H9 (cell line): ENCODE data around the gene MIEF1. TPM values are rescaled to one million over a fixed set of nuclear protein-coding genes. Genes with fewer than 3 reads are reported as not detected.

Experiments
- DNase-seq: peaks from one replicate; pipeline ENCODE4 v3.0.0-alpha.2; 2017
- H2AFZ ChIP-seq: one replicate; pipeline ENCODE4 v1.6.1; 2013; ENCODE audit warnings: mild to moderate bottlenecking, low read length, control low read depth, moderate library complexity
- H2AK5ac ChIP-seq: 2 replicates; pipeline ENCODE4 v1.6.1; 2013; ENCODE audit warnings: low read length, control low read depth, mixed read lengths; ENCODE audit not compliant: insufficient read length
- H2BK120ac ChIP-seq: one replicate; pipeline ENCODE4 v1.6.1; 2013; ENCODE audit warnings: low read depth, mild to moderate bottlenecking, low read length, control low read depth, inconsistent platforms; ENCODE audit not compliant: poor library complexity, severe bottlenecking
- H2BK12ac ChIP-seq: 2 replicates; pipeline ENCODE4 v1.6.1; 2013; ENCODE audit warnings: low read length, control low read depth, mixed read lengths, low read depth; ENCODE audit not compliant: insufficient read length
- H2BK15ac ChIP-seq: 2 replicates; pipeline ENCODE4 v1.6.1; 2013; ENCODE audit warnings: low read depth, low read length, control low read depth
- H2BK20ac ChIP-seq: one replicate; pipeline ENCODE4 v1.6.1; 2013; ENCODE audit warnings: low read depth, mild to moderate bottlenecking, low read length, control low read depth, inconsistent platforms; ENCODE audit not compliant: poor library complexity, severe bottlenecking
- H2BK5ac ChIP-seq: 2 replicates; pipeline ENCODE4 v1.6.1; 2013; ENCODE audit warnings: low read length, control low read depth, mixed read lengths; ENCODE audit not compliant: insufficient read length
- H3K14ac ChIP-seq: 2 replicates; pipeline ENCODE4 v1.6.1; 2013; ENCODE audit warnings: low read length, control low read depth; ENCODE audit not compliant: insufficient read depth
- H3K18ac ChIP-seq: 2 replicates; pipeline ENCODE4 v1.6.1; 2013; ENCODE audit warnings: low read depth, mild to moderate bottlenecking, mixed read lengths, low read length, control low read depth; ENCODE audit not compliant: insufficient read length
- H3K23ac ChIP-seq: 2 replicates; pipeline ENCODE4 v1.6.1; 2013; ENCODE audit warnings: low read length, control low read depth, mixed read lengths, low read depth; ENCODE audit not compliant: insufficient read length
- H3K23me2 ChIP-seq: 2 replicates; pipeline ENCODE4 v1.6.1; 2013; ENCODE audit warnings: low read depth, mild to moderate bottlenecking, mixed read lengths, low read length, control low read depth; ENCODE audit not compliant: insufficient read length, poor library complexity, severe bottlenecking
- H3K27ac ChIP-seq: 2 replicates; pipeline ENCODE4 v1.5.1; 2013; ENCODE audit warnings: low read length, control low read depth, mixed read lengths, low read depth; ENCODE audit not compliant: insufficient read length
- H3K27me3 ChIP-seq: 2 replicates; pipeline ENCODE4 v1.6.1; 2013; ENCODE audit warnings: low read length, control low read depth, inconsistent platforms; ENCODE audit not compliant: insufficient read depth
- H3K4ac ChIP-seq: 2 replicates; pipeline ENCODE4 v1.6.1; 2013; ENCODE audit warnings: low read depth, mild to moderate bottlenecking, control low read depth, inconsistent platforms, low read length, moderate library complexity
- H3K4me1 ChIP-seq: 2 replicates; pipeline ENCODE4 v1.6.1; 2013; ENCODE audit warnings: low read length, control low read depth, inconsistent platforms; ENCODE audit not compliant: insufficient read depth
- H3K4me2 ChIP-seq: 2 replicates; pipeline ENCODE4 v1.6.1; 2013; ENCODE audit warnings: low read length, control low read depth, mixed read lengths; ENCODE audit not compliant: insufficient read length, insufficient read depth
- H3K56ac ChIP-seq: 2 replicates; pipeline ENCODE4 v1.6.1; 2013; ENCODE audit warnings: low read depth, mild to moderate bottlenecking, mixed read lengths, low read length, control low read depth; ENCODE audit not compliant: insufficient read length
- H3K79me1 ChIP-seq: 2 replicates; pipeline ENCODE4 v1.6.1; 2013; ENCODE audit warnings: low read depth, mild to moderate bottlenecking, moderate library complexity, low read length, control low read depth, inconsistent platforms; ENCODE audit not compliant: insufficient read depth, poor library complexity, severe bottlenecking
- H3K79me2 ChIP-seq: 2 replicates; pipeline ENCODE4 v1.6.1; 2013; ENCODE audit warnings: low read length, control low read depth, inconsistent platforms; ENCODE audit not compliant: insufficient read depth
- H3K9ac ChIP-seq: 2 replicates; pipeline ENCODE4 v1.6.1; 2013; ENCODE audit warnings: low read length, control low read depth, mixed read lengths; ENCODE audit not compliant: insufficient read length; ENCODE audit errors: extremely low read depth
- H3K9me3 ChIP-seq: one replicate; pipeline ENCODE4 v1.6.1; 2013; ENCODE audit warnings: low read depth, low read length, inconsistent platforms; ENCODE audit not compliant: control insufficient read depth
- H3T11ph ChIP-seq: one replicate; pipeline ENCODE4 v1.6.1; 2013; ENCODE audit warnings: mild to moderate bottlenecking, low read length, control low read depth, inconsistent platforms
- H4K20me1 ChIP-seq: one replicate; pipeline ENCODE4 v1.6.1; 2013; ENCODE audit not compliant: control insufficient read depth, insufficient read length, insufficient read depth
- H4K5ac ChIP-seq: 2 replicates; pipeline ENCODE4 v1.6.1; 2013; ENCODE audit warnings: low read depth, mild to moderate bottlenecking, mixed read lengths, low read length, control low read depth; ENCODE audit not compliant: insufficient read length
- H4K8ac ChIP-seq: replicated peaks from 2 replicates; pipeline ENCODE4 v1.6.1; 2013; ENCODE audit warnings: low read length, control low read depth, mixed read lengths, low read depth; ENCODE audit not compliant: insufficient read length
- H4K91ac ChIP-seq: 2 replicates; pipeline ENCODE4 v1.6.1; 2013; ENCODE audit warnings: low read depth, mild to moderate bottlenecking, moderate library complexity, mixed read lengths, low read length, control low read depth; ENCODE audit not compliant: insufficient read length
- H3K27ac Mint-ChIP-seq, 3 experiments: 2 replicates in 2 of 3; 3 replicates in 1 of 3; pipeline ENCODE4 v1.8.0; 2020 to 2021; ENCODE audit warnings: mixed read lengths in 3 of 3, mild to moderate bottlenecking in 1 of 3, moderate library complexity in 1 of 3
- H3K27me3 Mint-ChIP-seq: 2 replicates; pipeline ENCODE4 v1.8.0; 2021; ENCODE audit warnings: low read depth, mild to moderate bottlenecking, moderate library complexity, mixed read lengths
- H3K36me3 Mint-ChIP-seq, 3 experiments: 2 replicates in 2 of 3; 3 replicates in 1 of 3; pipeline ENCODE4 v1.8.0; 2020 to 2021; ENCODE audit warnings: low read depth in 3 of 3, mixed read lengths in 3 of 3; ENCODE audit not compliant: insufficient read depth in 1 of 3
- H3K4me1 Mint-ChIP-seq, 2 experiments: 2 replicates each; pipeline ENCODE4 v1.8.0; 2020; ENCODE audit warnings: mixed read lengths in 2 of 2
- H3K4me3 Mint-ChIP-seq, 2 experiments: 2 replicates in 1 of 2; 3 replicates in 1 of 2; pipeline ENCODE4 v1.8.0; 2020 to 2021; ENCODE audit warnings: mild to moderate bottlenecking in 2 of 2, mixed read lengths in 2 of 2, moderate library complexity in 1 of 2
- H3K9me3 Mint-ChIP-seq, 2 experiments: 2 replicates in 1 of 2; 3 replicates in 1 of 2; pipeline ENCODE4 v1.8.0; 2020; ENCODE audit warnings: mild to moderate bottlenecking in 2 of 2, mixed read lengths in 2 of 2, moderate library complexity in 1 of 2
- CTCF ChIP-seq: fragments of 200-600 bp; sonication (generic); conservative IDR thresholded peaks from 3 replicates; pipeline ENCODE4 v1.8.0; 2021; ENCODE audit warnings: antibody characterized with exemption, mild to moderate bottlenecking
- WGBS: extraction: QIAGEN DNeasy Blood & Tissue Kit; methylation state at CpG from one replicate; pipeline ENCODE4 v1.1.7; 2013; ENCODE audit warnings: missing lambda C conversion rate, low lambda C conversion rate, mixed read lengths; ENCODE audit not compliant: insufficient read length; ENCODE audit errors: extremely low coverage; 5-methylcytosine and 5-hydroxymethylcytosine counted together
- total RNA-seq: library from RNA; stranded (reverse); gene quantifications from 2 replicates; pipeline ENCODE4 v1.2.1, GENCODE V29; 2021

Gene MIEF1
- total RNA-seq, 1 experiment from 2014 or later, result 32.6 TPM

- no peak overlapping the region for H3K14ac ChIP-seq
- H3K4me2 ChIP-seq, result no peak overlapping the region
- H2AFZ ChIP-seq, result no peak overlapping the region
- H2BK5ac ChIP-seq, result no peak overlapping the region
- no peak overlapping the region for H2AK5ac ChIP-seq
- no peak overlapping the region for H2BK15ac ChIP-seq
- peaks cover 7% of the 10 kb centered on the region for H3K27me3 Mint-ChIP-seq
- H2BK120ac ChIP-seq, result no peak overlapping the region
- H2BK20ac ChIP-seq, result no peak overlapping the region
- H3K9me3 ChIP-seq, result no peaks in the 10 kb centered on the region
- no peak overlapping the region for H3K23ac ChIP-seq
- H3K56ac ChIP-seq, result no peak overlapping the region
- H3K36me3 Mint-ChIP-seq, result 0 out of 7 replicates have a peak, but pooled peaks cover 0 to 5% (median 0%) of the 10 kb centered on the region in 3 experiments
- no peak overlapping the region for H4K5ac ChIP-seq
- WGBS, result no CpG with 5 or more reads among the region's 8 CpGs
- H3K79me2 ChIP-seq, result peaks cover 2% of the 10 kb centered on the region; the same call in 1 of the 2 replicates
- no peaks in the 10 kb centered on the region for H4K20me1 ChIP-seq
- no peaks in the 10 kb centered on the region for H3K79me1 ChIP-seq
- H3K9ac ChIP-seq, result no peak overlapping the region
- no peaks in the 10 kb centered on the region; a peak in 1 of 5 replicates for H3K9me3 Mint-ChIP-seq
- no peak overlapping the region for H4K91ac ChIP-seq
- TF ChIP-seq CTCF, result no peak
- no peak overlapping the region for H3K4ac ChIP-seq
- no peak overlapping the region for H4K8ac ChIP-seq
- no peaks in the 10 kb centered on the region; the same call in 1 of the 2 replicates for H3K4me1 ChIP-seq
- no peak overlapping the region for H3K27ac Mint-ChIP-seq
- no peak for DNase-seq
- H3T11ph ChIP-seq, result no peak overlapping the region
- H2BK12ac ChIP-seq, result no peak overlapping the region
- peaks cover 4% of the 10 kb centered on the region for H3K23me2 ChIP-seq
- H3K18ac ChIP-seq, result no peak overlapping the region
- no peak overlapping the region; a peak in 1 of 5 replicates for H3K4me3 Mint-ChIP-seq
- H3K27me3 ChIP-seq, result no peaks in the 10 kb centered on the region
- H3K4me1 Mint-ChIP-seq, result peaks cover 30 to 37% of the 10 kb centered on the region in 2 experiments
- no peak overlapping the region for H3K27ac ChIP-seq
These were observed 34.6 kb downstream of the MIEF1 start for GRCh38 chr22:39536711-39537110.
